ENCODE results near the gene SDSL.

The SDSL gene, protein sequence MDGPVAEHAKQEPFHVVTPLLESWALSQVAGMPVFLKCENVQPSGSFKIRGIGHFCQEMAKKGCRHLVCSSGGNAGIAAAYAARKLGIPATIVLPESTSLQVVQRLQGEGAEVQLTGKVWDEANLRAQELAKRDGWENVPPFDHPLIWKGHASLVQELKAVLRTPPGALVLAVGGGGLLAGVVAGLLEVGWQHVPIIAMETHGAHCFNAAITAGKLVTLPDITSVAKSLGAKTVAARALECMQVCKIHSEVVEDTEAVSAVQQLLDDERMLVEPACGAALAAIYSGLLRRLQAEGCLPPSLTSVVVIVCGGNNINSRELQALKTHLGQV

DNA sequence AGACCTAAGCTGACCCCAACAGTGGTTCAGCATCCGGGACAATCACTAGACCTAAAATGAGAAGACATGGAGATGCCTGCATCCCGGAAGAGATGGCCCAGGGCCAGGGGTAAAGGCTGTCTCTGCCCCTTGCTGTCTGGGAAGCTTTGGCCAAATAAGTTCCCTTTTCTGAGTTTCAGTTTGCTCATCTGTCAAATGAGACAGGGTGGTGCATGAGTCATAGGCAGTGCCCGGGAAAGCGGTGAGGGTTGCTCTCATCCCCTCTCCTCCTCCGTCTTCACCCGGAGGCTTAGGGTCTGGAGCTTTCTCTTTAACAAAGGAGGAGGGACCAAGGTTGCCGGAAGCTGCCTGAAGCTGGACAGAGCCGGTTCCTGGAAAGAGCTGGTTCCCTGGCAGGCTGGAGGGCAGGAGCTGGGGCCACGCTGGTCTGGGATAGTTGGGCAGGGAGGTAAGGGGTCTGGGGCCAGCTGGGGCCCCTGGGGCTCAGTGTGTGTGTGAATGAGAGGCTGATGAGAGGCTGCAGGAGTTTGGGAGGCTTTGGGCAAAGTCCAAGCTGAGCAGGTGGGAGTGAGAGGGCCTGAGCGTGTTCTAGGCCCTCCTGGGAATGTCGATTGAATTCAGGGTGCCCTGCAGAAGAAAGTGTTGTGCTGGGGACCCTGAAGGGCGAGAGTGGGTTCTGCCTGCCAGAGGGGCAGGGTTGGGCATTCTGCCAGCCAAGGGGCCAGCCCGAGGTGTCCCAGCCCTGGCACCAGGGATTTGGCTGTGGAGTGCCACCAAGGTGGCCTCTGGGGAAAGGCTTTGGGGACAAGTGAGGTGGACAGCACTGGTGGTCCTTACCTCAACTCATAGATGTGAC is at the start of gene SDSL:
SDSL (plus strand) TSS at position 351 of the 856 bp plus-strand sequence. CDS start 5,603 bp downstream, outside the sequence.
- Mint-ChIP-seq H3K4me1 (no peaks in the 10 kb centered on the region), H3K9me3 (no peaks in the 10 kb centered on the region), H3K27me3 (peaks cover 2% of the 10 kb centered on the region), H3K36me3 (no peaks in the 10 kb centered on the region), H3K4me3 (no peak within 1 kb of the TSS), H3K27ac (no peak within 1 kb of the TSS)

GRCh38 chr12:113373440-113373839 is 48.7 kb upstream of the SDSL start:
- H3K27ac Mint-ChIP-seq: no peak overlapping the region
- no peaks in the 10 kb centered on the region for H3K27me3 Mint-ChIP-seq
- peaks cover 13% of the 10 kb centered on the region for H3K36me3 Mint-ChIP-seq
- H3K9me3 Mint-ChIP-seq: no peaks in the 10 kb centered on the region
- H3K4me1 Mint-ChIP-seq: no peaks in the 10 kb centered on the region
- H3K4me3 Mint-ChIP-seq: no peak overlapping the region

GRCh38 chr12:113373969-113374368 is 48.2 kb upstream of the SDSL start:
- Mint-ChIP-seq H3K9me3 (no peaks in the 10 kb centered on the region), H3K36me3 (peaks cover 13% of the 10 kb centered on the region), H3K4me3 (no peak overlapping the region), H3K27me3 (no peaks in the 10 kb centered on the region), H3K4me1 (no peaks in the 10 kb centered on the region), H3K27ac (no peak overlapping the region)

- peaks cover 13% of the 10 kb centered on the region for H3K36me3 Mint-ChIP-seq
- no peaks in the 10 kb centered on the region for H3K27me3 Mint-ChIP-seq
- no peak overlapping the region for H3K4me3 Mint-ChIP-seq
- H3K9me3 Mint-ChIP-seq: no peaks in the 10 kb centered on the region
- H3K27ac Mint-ChIP-seq: no peak overlapping the region
- H3K4me1 Mint-ChIP-seq: no peaks in the 10 kb centered on the region
These were observed 47.3 kb upstream of the SDSL start for GRCh38 chr12:113374823-113375428.

DNA sequence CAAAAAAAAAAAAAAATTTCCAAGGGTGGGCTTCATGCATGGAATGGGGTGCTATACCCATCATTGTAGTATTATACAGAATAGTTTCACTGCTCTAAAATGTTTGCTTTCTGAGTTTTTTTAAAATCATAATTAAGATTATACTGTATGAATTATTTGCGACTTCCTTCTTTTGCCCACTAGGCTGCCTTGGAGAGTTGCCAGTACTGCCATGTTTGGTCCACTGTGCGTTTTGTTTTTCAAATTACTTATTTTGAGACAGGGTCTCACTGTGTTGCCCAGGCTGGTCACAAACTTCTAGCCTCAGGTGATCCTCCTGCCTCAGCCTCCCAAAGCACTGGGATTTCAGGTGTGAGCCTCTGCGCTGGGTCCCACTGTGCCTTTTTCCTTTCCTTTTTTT is 43.9 kb upstream of the SDSL start:
- Mint-ChIP-seq H3K4me1 (no peaks in the 10 kb centered on the region), H3K9me3 (no peaks in the 10 kb centered on the region), H3K27me3 (no peaks in the 10 kb centered on the region), H3K27ac (no peak overlapping the region), H3K36me3 (peaks cover 11% of the 10 kb centered on the region), H3K4me3 (no peak overlapping the region)

DNA sequence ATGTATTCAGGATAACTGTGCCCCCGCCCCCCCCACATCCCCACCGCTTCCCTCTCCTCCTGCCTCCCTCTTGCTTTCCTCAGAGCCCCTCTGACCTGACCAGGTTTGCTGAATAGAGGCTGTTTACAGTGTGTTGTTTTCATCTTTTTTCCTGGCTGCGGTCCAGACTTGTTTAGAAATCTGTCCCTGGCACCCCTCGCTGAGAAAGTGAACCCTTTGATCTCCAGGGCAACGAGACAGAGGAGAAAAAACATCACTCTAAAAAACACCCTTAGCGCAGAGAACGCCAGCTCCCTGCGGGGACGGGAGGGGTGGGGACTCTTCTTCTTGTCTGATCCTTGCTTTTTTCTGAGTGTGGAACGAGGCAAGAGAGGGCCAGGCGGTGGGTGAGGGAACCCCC is 41.0 kb upstream of the SDSL start:
- H3K9me3 Mint-ChIP-seq: no peaks in the 10 kb centered on the region
- H3K36me3 Mint-ChIP-seq: peaks cover 2% of the 10 kb centered on the region
- H3K27ac Mint-ChIP-seq: no peak overlapping the region
- no peaks in the 10 kb centered on the region for H3K27me3 Mint-ChIP-seq
- no peaks in the 10 kb centered on the region for H3K4me1 Mint-ChIP-seq
- H3K4me3 Mint-ChIP-seq: no peak overlapping the region

GRCh38 chr12:113382206-113382605 is 40.0 kb upstream of the SDSL start:
- Mint-ChIP-seq H3K4me3 (no peak overlapping the region), H3K9me3 (no peaks in the 10 kb centered on the region), H3K27ac (no peak overlapping the region), H3K36me3 (peaks cover 2% of the 10 kb centered on the region), H3K27me3 (no peaks in the 10 kb centered on the region), H3K4me1 (no peaks in the 10 kb centered on the region)

GRCh38 chr12:113384778-113385177 is 37.4 kb upstream of the SDSL start:
- Mint-ChIP-seq H3K4me3 (no peak overlapping the region), H3K36me3 (no peaks in the 10 kb centered on the region), H3K27me3 (no peaks in the 10 kb centered on the region), H3K27ac (no peak overlapping the region), H3K9me3 (no peaks in the 10 kb centered on the region), H3K4me1 (no peaks in the 10 kb centered on the region)

GRCh38 chr12:113385282-113385882 is 36.8 kb upstream of the SDSL start:
- Mint-ChIP-seq H3K27ac (no peak overlapping the region), H3K9me3 (no peaks in the 10 kb centered on the region), H3K36me3 (no peaks in the 10 kb centered on the region)

DNA sequence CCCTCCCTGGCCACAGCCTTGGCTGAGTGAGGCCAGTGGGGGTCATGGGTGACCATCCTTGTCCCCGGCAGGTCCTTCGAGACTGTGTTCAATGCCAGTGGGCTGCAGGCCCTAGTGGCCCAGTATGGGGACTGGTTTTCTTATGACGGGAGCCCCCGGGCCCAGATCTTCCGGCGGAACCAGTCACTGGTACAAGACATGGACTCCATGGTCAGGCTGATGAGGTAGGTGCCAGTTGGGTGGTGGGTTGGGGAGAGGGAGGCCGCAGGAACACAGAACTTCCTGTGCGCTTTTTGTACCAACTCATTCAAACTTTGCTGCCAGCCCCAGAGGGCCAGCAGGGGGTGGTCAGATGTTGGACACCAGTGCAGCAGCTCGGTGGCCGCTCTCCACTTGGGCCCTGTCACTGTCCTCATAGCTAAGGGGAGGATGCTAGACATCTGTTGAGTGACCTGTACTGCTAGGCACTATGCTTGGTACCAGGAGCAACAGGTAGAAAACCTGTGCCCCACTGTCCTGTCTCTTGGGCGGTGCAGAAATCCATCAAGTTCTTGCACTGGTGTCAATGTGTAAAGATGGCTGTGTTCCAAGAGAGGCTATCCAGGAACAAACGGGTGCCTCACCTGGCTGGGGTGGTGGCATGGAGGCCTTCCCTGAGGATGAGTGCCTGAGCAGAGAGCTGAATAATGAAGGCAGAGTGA is 35.2 kb upstream of the SDSL start:
- Mint-ChIP-seq H3K27me3 (no peaks in the 10 kb centered on the region), H3K4me1 (no peaks in the 10 kb centered on the region), H3K27ac (no peak overlapping the region), H3K36me3 (no peaks in the 10 kb centered on the region), H3K9me3 (no peaks in the 10 kb centered on the region), H3K4me3 (no peak overlapping the region)

More at GRCh38 chr12:113385282-113385882, 36.8 kb upstream of the SDSL start:
- Mint-ChIP-seq H3K27me3 (no peaks in the 10 kb centered on the region), H3K4me1 (no peaks in the 10 kb centered on the region), H3K4me3 (no peak overlapping the region)

DNA sequence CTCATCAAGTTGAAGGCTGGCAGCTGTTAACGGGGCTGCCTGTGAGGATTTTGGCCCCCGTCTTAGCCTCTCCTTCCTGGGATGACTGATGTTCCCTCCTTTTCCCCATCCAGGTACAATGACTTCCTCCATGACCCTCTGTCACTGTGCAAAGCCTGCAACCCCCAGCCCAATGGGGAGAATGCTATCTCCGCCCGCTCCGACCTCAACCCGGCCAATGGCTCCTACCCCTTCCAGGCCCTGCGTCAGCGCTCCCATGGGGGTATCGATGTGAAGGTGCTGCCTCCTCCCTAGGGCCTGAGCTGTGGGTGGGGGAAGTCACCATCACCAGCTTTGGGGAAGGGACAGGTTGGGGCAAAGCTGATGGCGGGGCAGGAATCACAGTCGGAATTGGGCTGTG is 34.5 kb upstream of the SDSL start:
- Mint-ChIP-seq H3K4me1 (no peaks in the 10 kb centered on the region), H3K9me3 (no peaks in the 10 kb centered on the region), H3K27me3 (no peaks in the 10 kb centered on the region), H3K27ac (no peak overlapping the region), H3K4me3 (no peak overlapping the region), H3K36me3 (no peaks in the 10 kb centered on the region)

- Mint-ChIP-seq H3K27ac (no peak overlapping the region), H3K36me3 (no peaks in the 10 kb centered on the region), H3K27me3 (no peaks in the 10 kb centered on the region), H3K9me3 (no peaks in the 10 kb centered on the region), H3K4me1 (no peaks in the 10 kb centered on the region), H3K4me3 (no peak overlapping the region)
These were observed 33.8 kb upstream of the SDSL start for GRCh38 chr12:113388351-113388750.

GRCh38 chr12:113390064-113391043 is 31.8 kb upstream of the SDSL start:
- Mint-ChIP-seq H3K27me3 (no peaks in the 10 kb centered on the region), H3K4me3 (no peak overlapping the region), H3K9me3 (no peaks in the 10 kb centered on the region), H3K4me1 (no peaks in the 10 kb centered on the region), H3K36me3 (peaks cover 3% of the 10 kb centered on the region), H3K27ac (no peak overlapping the region)

GRCh38 chr12:113391145-113391544 is 31.0 kb upstream of the SDSL start:
- Mint-ChIP-seq H3K4me3 (no peak overlapping the region), H3K9me3 (no peaks in the 10 kb centered on the region), H3K4me1 (no peaks in the 10 kb centered on the region), H3K27ac (no peak overlapping the region), H3K27me3 (no peaks in the 10 kb centered on the region), H3K36me3 (peaks cover 3% of the 10 kb centered on the region)
